GM13977 (cell line): ENCODE data around the gene H6PD.

ENCODE experiments used
- DNase-seq: peaks from one replicate; pipeline ENCODE4 v3.0.0; 2012; ENCODE audit warnings: low spot score
- CTCF ChIP-seq: IDR thresholded peaks from 2 replicates; pipeline ENCODE4 v1.5.1; 2012; ENCODE audit warnings: mild to moderate bottlenecking, control low read depth; ENCODE audit not compliant: insufficient read depth; ENCODE audit errors: extremely low read depth, missing control alignments
- in situ Hi-C: fragments of 300-500 bp; cut with MboI; formaldehyde crosslinking; loops from one replicate; pipeline ENCODE4 v1.12.0; 2022; ENCODE audit warnings: low sequenced_read_pairs, low pct_unique_long_range_greater_than_20kb, mixed read lengths, inconsistent platforms; ENCODE audit not compliant: unreplicated experiment

The H6PD gene

DNA sequence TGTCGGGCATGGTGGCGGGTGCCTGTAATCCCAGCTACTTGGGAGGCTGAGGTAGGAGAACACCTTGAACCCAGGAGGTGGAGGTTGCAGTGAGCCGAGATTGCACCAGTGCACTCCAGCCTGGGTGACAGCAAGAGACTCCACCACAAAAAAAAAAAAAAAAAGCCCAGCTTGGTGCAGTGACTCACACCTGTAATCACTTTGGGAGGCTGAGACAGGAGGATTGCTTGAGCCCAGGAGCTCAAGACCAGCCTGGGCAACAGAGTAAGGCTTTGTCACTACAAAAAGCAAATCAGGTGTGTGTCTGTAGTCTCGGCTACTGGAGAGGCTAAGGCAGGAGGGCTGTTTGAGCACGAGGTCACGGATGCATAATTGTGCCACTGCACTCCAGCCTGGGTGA, 5.0 kb upstream of the H6PD start:
- no peak for TF ChIP-seq CTCF
- in situ Hi-C loops, result no loop called here

DNA sequence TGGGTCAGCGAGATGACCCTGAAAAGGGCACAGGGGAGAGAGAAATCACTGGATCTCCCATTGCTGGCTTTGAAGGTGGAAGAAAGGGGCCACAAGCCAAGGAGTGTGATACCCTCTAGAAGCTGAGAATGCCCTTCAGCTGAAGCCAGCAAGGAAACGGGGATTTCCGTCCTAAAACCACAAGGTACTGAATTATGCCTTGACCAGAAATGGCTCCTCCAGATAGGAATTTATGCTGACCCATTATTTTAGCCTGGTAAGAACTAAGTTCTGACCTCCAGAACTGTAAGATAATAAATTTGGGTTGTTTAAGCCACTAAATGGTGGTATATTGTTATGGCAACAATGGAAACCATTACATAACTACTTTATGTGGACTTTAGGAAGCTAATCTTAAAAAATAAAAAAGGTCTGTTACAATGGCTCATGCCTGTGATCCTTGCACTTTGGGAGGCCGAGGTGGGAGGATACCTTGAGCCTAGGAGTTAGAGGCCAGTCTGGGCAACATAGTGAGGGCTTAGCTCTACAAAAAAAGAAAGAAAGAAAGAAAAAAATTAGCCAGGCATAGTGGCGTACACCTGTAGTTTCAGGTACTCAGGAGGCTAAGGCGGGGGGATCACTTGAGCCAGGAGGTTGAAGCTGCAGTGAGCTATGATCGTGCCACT, 3.6 kb upstream of the H6PD start:
- no peak for TF ChIP-seq CTCF
- DNase-seq, result no peak
- in situ Hi-C loops, result no loop called here

More for the DNA sequence above, 5.0 kb upstream of the H6PD start:
- DNase-seq, result no peak

- in situ Hi-C loops, result no loop called here
- DNase-seq, result no peak
- TF ChIP-seq CTCF, result no peak
Measured at GRCh38 chr1:9231648-9232332, 2.8 kb upstream of the H6PD start.

DNA sequence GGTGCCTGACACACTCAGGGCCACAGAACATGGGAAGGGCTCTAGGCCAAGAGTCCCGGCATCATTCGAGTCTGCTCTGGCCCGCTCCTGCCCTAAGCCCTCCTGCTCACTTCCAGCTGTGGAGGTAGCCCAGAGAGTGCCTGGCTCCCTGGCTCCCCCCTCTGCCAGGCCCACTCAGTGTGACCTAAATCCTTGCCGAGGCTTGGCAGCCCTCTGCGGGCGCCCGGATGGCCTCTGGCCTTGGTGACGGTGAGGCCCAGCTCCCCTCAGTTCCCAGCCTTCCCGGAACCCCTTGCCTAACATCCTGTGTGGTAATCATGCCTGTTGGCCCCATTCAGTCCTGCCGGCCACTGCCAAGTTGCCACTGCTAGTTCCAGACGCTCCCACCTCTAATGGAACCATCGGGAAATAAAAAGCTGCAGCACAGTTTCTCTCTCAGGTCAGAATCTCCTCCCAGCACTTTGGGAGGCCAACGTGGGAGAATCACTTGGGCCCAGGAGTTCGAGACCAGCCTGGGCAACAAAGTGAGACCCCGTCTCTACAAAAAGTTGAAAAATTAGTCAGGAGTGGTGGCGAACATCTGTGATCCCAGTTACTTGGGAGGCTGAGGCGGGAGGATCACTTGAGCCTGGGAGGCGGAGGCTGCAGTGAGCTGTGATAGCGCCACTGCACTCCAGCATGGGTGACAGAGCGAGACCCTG, 1.2 kb upstream of the H6PD start:
- in situ Hi-C loops, result no loop called here
- DNase-seq, result no peak

DNA sequence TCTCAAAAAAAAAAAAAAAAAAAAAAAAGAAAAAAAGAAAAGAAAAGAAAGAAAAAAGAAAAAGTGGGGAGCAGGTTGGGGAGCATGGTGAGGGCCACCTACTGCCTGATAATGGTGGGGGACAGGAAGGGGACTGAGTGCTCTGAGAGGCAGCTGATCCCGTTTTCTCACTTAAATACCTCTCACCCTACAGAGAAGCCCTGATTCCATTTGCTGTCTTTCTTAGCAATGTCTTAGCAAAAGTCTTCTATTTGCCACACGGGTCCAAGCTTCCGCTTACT, 692 bp upstream of the H6PD start:
- no peak for TF ChIP-seq CTCF
- DNase-seq, result no peak
- in situ Hi-C loops, result no loop called here

More for the DNA sequence above, 1.2 kb upstream of the H6PD start:
- TF ChIP-seq CTCF, result no peak

GRCh38 chr1:9235096-9235459, 504 bp downstream of the H6PD start:
- DNase-seq, result peak; percentile 62
- TF ChIP-seq CTCF, result no peak
- in situ Hi-C loops, result no loop called here
